Right hindlimb (tissue), 1 donor: ENCODE results near the gene KCNJ14.

ENCODE experiments used
- DNase-seq: peaks from one replicate; pipeline ENCODE4 v3.0.0-alpha.2; 2018

KCNJ14 gene

GRCh38 chr19:48509467-48510194, 54.3 kb downstream of the KCNJ14 start:
- no peak for DNase-seq

- DNase-seq = peak; percentile 76
Measured at GRCh38 chr19:48510421-48511268, 55.3 kb downstream of the KCNJ14 start.

GRCh38 chr19:48511321-48511731, 56.0 kb downstream of the KCNJ14 start:
- no peak for DNase-seq

- no peak for DNase-seq
Measured at GRCh38 chr19:48511800-48512503, 56.6 kb downstream of the KCNJ14 start, which contains the start of gene LMTK3. Gene LMTK3, minus strand, starts transcription at chr19:48511835. Its CDS starts 259 bp downstream, at chr19:48511576.

GRCh38 chr19:48512504-48513288, 57.3 kb downstream of the KCNJ14 start:
- DNase-seq = no peak

- DNase-seq = no peak
Measured at GRCh38 chr19:48513289-48514122, 58.1 kb downstream of the KCNJ14 start.

- DNase-seq = no peak
Measured at GRCh38 chr19:48514123-48514458, 58.7 kb downstream of the KCNJ14 start.

GRCh38 chr19:48516536-48516935, 61.2 kb downstream of the KCNJ14 start:
- no peak for DNase-seq
